NCI-H146 treated with DMSO at 0.1 percent for 48 hours (cell line): ENCODE results near the gene ACOT7.
"Not testable (repeated sequence)": the region's sequence is repeated elsewhere in the genome, so short reads cannot be mapped to it uniquely, and the experiment has no call there.

Source experiments
- DNase-seq: peaks from one replicate; lab custom pipeline; 2025; ENCODE audit not compliant: unreplicated experiment; lab: John Stamatoyannopoulos, UW

Gene ACOT7

GRCh38 chr1:6241887-6242740 lies 151.5 kb downstream of the ACOT7 start:
- no peak for DNase-seq

GRCh38 chr1:6241107-6241886 lies 152.3 kb downstream of the ACOT7 start:
- DNase-seq: no peak

- peak; percentile 37 for DNase-seq
Observed at GRCh38 chr1:6239950-6240768, 153.4 kb downstream of the ACOT7 start.

GRCh38 chr1:6239213-6239752 lies 154.3 kb downstream of the ACOT7 start:
- no peak for DNase-seq

- no peak for DNase-seq
Observed at GRCh38 chr1:6237093-6237492, 156.5 kb downstream of the ACOT7 start.

GRCh38 chr1:6235296-6235677 lies 158.3 kb downstream of the ACOT7 start:
- DNase-seq: no peak

GRCh38 chr1:6234502-6235295 lies 158.9 kb downstream of the ACOT7 start:
- DNase-seq: no peak

- no peak for DNase-seq
Observed at GRCh38 chr1:6233376-6233775, 160.2 kb downstream of the ACOT7 start.

GRCh38 chr1:6225651-6226050 lies 167.9 kb downstream of the ACOT7 start:
- no peak for DNase-seq

GRCh38 chr1:6224718-6225117 lies 168.8 kb downstream of the ACOT7 start:
- no peak for DNase-seq

- no peak for DNase-seq
Observed at GRCh38 chr1:6223617-6224016, 169.9 kb downstream of the ACOT7 start.

GRCh38 chr1:6222636-6223035 lies 170.9 kb downstream of the ACOT7 start:
- DNase-seq: no peak

- DNase-seq: no peak
Observed at GRCh38 chr1:6221210-6221784, 172.3 kb downstream of the ACOT7 start.

- no peak for DNase-seq
Observed at GRCh38 chr1:6220236-6220635, 173.3 kb downstream of the ACOT7 start.

- DNase-seq: not testable (repeated sequence)
Observed at GRCh38 chr1:6219641-6220040, 173.9 kb downstream of the ACOT7 start.

GRCh38 chr1:6218375-6219164 lies 175.0 kb downstream of the ACOT7 start:
- no peak for DNase-seq
